Prostate gland (tissue), 2 donors: ENCODE results near the gene ARHGAP24.

Source experiments
- POLR2AphosphoS5 ChIP-seq: sonication (generic); formaldehyde crosslinking; IDR thresholded peaks from one replicate; pipeline ENCODE4 v1.6.1; 2017; ENCODE audit warnings: antibody characterized with exemption
- TF ChIP-seq, protein P1 (sequence below), 4 experiments: fragments of 200-600 bp in 2 of 4; fragments of 450-650 bp in 2 of 4; sonication (generic) in 2 of 4; IDR thresholded peaks; 1 replicate in 3 of 4; 2 replicates in 1 of 4; pipeline ENCODE4 v1.5.1; 2016 to 2019; ENCODE audit warnings: antibody characterized with exemption in 4 of 4, mild to moderate bottlenecking in 2 of 4, moderate library complexity in 2 of 4

DNA sequence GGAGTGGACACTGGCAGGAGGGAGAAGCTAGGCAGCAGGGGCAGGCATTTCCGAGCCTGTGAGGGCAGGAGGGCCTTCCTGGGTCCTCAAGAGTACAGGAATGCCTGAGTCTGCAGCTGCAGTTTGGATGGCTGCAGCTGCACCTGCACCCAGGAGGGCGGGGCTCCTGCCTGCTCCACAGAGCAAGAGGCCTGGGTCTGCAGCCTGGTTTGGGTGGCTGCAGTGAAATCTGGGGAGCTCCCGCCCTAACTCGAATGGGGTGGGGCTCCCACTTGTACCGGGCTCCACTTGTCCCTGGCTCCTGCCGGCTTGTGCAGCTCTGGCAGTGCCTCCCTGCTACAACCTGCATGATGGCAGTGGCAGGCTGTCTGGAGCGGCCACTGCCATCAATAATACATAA, 436.0 kb downstream of the ARHGAP24 start:
- TF ChIP-seq, protein P1, sequence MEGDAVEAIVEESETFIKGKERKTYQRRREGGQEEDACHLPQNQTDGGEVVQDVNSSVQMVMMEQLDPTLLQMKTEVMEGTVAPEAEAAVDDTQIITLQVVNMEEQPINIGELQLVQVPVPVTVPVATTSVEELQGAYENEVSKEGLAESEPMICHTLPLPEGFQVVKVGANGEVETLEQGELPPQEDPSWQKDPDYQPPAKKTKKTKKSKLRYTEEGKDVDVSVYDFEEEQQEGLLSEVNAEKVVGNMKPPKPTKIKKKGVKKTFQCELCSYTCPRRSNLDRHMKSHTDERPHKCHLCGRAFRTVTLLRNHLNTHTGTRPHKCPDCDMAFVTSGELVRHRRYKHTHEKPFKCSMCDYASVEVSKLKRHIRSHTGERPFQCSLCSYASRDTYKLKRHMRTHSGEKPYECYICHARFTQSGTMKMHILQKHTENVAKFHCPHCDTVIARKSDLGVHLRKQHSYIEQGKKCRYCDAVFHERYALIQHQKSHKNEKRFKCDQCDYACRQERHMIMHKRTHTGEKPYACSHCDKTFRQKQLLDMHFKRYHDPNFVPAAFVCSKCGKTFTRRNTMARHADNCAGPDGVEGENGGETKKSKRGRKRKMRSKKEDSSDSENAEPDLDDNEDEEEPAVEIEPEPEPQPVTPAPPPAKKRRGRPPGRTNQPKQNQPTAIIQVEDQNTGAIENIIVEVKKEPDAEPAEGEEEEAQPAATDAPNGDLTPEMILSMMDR (IDR thresholded peaks at IDR 0.05): no peak
- no peak for TF ChIP-seq POLR2AphosphoS5
